Ovary (tissue), 9 donors: ENCODE data around the gene PAF1. TPM values are rescaled to one million over a fixed set of nuclear protein-coding genes. Genes with fewer than 3 reads are reported as not detected.
A peak's percentile ranks its signal among the peaks of the same experiment; 100 is the strongest.

Experiments
- DNase-seq, 5 donors: peaks; one replicate each; pipeline ENCODE4 v3.0.0-alpha.2; 2019 to 2020
- H3K27ac ChIP-seq, 2 donors: fragments of 200-600 bp; one replicate each; pipeline versions ENCODE4 v1.5.1 to v1.8.0; 2019 to 2022
- H3K27me3 ChIP-seq: fragments of 200-600 bp; one replicate; pipeline ENCODE4 v1.8.0; 2022
- H3K36me3 ChIP-seq: fragments of 200-600 bp; sonication (generic); one replicate; pipeline ENCODE4 v1.5.1; 2019
- H3K4me1 ChIP-seq: one replicate; pipeline ENCODE4 v1.8.1; 2013; ENCODE audit warnings: mild to moderate bottlenecking, moderate library complexity; ENCODE audit not compliant: insufficient read depth
- H3K4me3 ChIP-seq: fragments of 200-600 bp; sonication (generic); one replicate; pipeline ENCODE4 v1.5.1; 2017
- H3K9me3 ChIP-seq, 2 donors: fragments of 200-600 bp in 1 of 2; sonication (generic) in 1 of 2; one replicate each; pipeline versions ENCODE4 v1.5.1 to v1.8.1; 2013 to 2019; ENCODE audit warnings: mild to moderate bottlenecking in 1 of 2, moderate library complexity in 1 of 2
- EP300 ChIP-seq: sonication (generic); formaldehyde crosslinking; IDR thresholded peaks from one replicate; pipeline ENCODE4 v1.6.1; 2017; ENCODE audit warnings: antibody characterized with exemption
- POLR2A ChIP-seq: fragments of 450-650 bp; IDR thresholded peaks from one replicate; pipeline ENCODE4 v1.6.1; 2017; ENCODE audit warnings: antibody characterized with exemption, mild to moderate bottlenecking, moderate library complexity
- WGBS, 3 donors: extraction: QIAGEN DNeasy Blood & Tissue Kit in 1 of 3; methylation state at CpG; one replicate each; pipeline versions ENCODE4 v1.1.5 to v1.1.7; 2013 to 2017; 5-methylcytosine and 5-hydroxymethylcytosine counted together
- intact Hi-C, 4 donors: fragments of 100-400 bp; cut with DNase I; formaldehyde crosslinking; loops; one replicate each; pipeline versions ENCODE4 v1.11.0 to v1.15.1; 2022 to 2023
- polyA plus RNA-seq, 2 donors: library from polyadenylated mRNA; stranded (reverse); fragments of 200-250 nt in 1 of 2; fragments of 350-450 nt in 1 of 2; fragmentation: Illumina TruSeq in 1 of 2; extraction: RNeasy Lipid Tissue Mini Kit (QIAGEN cat#74804) in 1 of 2; gene quantifications; one replicate each; pipeline ENCODE4 v1.2.3, GENCODE V29; 2013 to 2014
- total RNA-seq, 7 donors: library from RNA; depleted of rRNA in 2 of 7; stranded (reverse); fragments of >200 nt in 2 of 7; fragmentation: NEBNext Ultra II Directional in 3 of 7; extraction: Animal tissue kit (Norgen Biotek cat#: 25700) in 3 of 7; gene quantifications; one replicate each; pipeline versions ENCODE4 v1.1.0 to v1.2.4, GENCODE V29; 2016 to 2023
- TF ChIP-seq, protein P1 (sequence below), 3 donors: fragments of 450-650 bp in 2 of 3; fragments of 200-600 bp in 1 of 3; IDR thresholded peaks; one replicate each; pipeline versions ENCODE4 v1.5.1 to v1.8.0; 2016 to 2022; ENCODE audit warnings: antibody characterized with exemption in 3 of 3, mild to moderate bottlenecking in 1 of 3
- donor health status: DM: no; HTN: no; CAD: no; lungs with moderate emphysema.
- donor health status: DM: no; HTN: no; CAD: no.
- donor health status: Bipolar disorder and iron deficiency.
- donor health status: DM: yes; HTN: yes; CAD: no.
- donor health status: DM: no; HTN: no; CAD: no.
- donor health status: DM: yes; HTN: yes; CAD: no.

Gene PAF1
- total and polyA plus RNA-seq, 9 donors, result 31.0 to 78.1 (median 50.2) TPM

DNA sequence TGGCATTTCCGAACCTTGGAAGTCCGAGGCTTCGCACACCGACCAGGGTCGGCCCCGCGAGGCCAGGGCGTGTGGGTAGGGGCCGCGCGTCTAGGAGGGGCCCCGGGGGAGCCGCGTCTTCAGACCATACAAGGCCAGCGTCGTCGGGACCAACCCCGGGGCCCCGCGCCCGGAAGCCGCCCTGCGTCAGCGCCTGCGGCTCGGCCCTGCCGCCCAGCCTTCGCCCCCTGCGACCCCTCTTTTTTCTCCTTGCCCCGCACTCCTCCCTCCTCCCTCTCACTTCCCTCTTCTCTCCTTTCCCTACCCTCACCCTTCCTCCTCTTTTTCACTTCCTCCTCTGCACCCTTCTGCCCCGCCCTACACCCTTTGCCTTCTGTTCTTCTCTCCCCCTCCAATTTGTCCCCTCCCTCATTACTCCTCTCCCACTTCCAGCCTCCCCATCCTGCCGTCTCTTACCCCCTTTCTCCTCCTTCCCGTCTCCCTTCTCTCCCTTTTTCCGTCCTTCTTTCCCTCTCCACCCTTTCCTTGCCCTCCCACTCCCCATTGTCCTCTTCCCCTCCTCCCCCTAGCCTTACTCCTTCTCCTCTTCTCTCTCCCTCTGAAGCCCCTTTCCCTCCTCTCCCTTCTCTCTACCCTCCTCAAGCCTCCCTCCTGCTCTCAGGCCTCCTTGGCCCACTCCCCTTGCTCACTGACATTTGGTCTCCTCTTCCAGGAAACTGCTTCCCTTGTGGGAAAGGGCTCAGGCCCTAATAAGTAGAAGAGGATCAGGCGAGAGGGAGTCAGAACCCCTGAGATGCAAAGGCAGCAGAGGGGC is 19.3 kb upstream of the PAF1 start:
- Histone ChIP-seq H3K9me3 (no peaks in the 10 kb centered on the region), H3K27me3 (no peaks in the 10 kb centered on the region), H3K36me3 (no peaks in the 10 kb centered on the region), H3K4me3 (peak overlapping the region; percentile 97), H3K4me1 (peaks cover 16% of the 10 kb centered on the region), H3K27ac (peak overlapping the region; percentile 87 to 98)
- peak; percentile 83 to 93 (median 89) for DNase-seq
- intact Hi-C loops, result no loop called here
- TF ChIP-seq EP300, result no peak
- TF ChIP-seq, protein P1, sequence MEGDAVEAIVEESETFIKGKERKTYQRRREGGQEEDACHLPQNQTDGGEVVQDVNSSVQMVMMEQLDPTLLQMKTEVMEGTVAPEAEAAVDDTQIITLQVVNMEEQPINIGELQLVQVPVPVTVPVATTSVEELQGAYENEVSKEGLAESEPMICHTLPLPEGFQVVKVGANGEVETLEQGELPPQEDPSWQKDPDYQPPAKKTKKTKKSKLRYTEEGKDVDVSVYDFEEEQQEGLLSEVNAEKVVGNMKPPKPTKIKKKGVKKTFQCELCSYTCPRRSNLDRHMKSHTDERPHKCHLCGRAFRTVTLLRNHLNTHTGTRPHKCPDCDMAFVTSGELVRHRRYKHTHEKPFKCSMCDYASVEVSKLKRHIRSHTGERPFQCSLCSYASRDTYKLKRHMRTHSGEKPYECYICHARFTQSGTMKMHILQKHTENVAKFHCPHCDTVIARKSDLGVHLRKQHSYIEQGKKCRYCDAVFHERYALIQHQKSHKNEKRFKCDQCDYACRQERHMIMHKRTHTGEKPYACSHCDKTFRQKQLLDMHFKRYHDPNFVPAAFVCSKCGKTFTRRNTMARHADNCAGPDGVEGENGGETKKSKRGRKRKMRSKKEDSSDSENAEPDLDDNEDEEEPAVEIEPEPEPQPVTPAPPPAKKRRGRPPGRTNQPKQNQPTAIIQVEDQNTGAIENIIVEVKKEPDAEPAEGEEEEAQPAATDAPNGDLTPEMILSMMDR (IDR thresholded peaks at IDR 0.05), result peak in 1 of 3 donors; percentile 25
- TF ChIP-seq POLR2A, result peak; percentile 32
- WGBS, 3 donors, result 2% methylated on average over 35 of the region's 35 CpGs

DNA sequence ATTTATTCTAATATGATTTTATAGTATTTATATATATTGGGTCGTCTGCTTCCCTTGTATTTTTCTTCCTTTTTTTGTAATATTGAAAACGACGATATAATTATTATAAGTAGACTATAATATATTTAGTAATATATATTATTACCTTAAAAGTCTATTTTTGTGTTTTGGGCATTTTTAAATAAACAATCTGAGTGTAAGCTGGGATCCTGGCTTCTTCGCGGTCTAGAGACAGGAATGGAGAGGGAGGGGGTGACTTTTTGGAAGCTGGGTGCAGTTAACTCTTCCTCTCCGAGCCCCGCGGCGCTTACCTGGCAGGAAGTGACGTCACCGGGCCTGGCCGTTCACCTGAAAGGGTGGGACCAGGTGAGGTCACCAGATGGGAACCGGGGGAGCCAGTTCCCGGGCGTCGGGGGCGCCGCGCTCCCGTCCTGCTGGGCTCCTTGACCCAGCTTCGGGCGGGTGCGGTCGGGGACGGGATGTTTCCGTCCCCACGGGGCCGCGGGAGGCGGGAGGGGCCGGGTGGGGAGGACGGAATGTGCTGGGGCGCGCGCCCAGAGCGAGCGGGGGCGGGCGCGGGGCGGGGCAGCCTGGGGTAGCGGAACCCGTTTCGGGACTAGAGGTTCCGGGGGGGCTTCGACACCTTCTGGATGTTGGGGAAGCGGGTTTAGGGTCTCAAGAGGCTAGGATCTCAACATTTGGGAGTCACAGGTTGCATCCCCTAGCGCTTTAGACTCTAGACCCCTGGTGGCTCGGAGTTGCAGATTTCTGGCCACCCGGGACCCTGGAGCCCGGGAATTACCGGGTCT is 18.5 kb upstream of the PAF1 start:
- TF ChIP-seq EP300, result peak; percentile 84
- TF ChIP-seq, protein P1 (IDR thresholded peaks at IDR 0.05), result no peak
- TF ChIP-seq POLR2A, result peak; percentile 71
- Histone ChIP-seq H3K9me3 (no peaks in the 10 kb centered on the region), H3K4me3 (peak overlapping the region; percentile 97), H3K27ac (peak overlapping the region; percentile 87 to 98), H3K27me3 (no peaks in the 10 kb centered on the region), H3K36me3 (no peaks in the 10 kb centered on the region), H3K4me1 (peaks cover 8% of the 10 kb centered on the region)
- WGBS, 3 donors, result 0 to 1% (median 1%) methylated on average over 26 to 52 of the region's 52 CpGs
- peak; percentile 91 to 96 (median 93) for DNase-seq
- intact Hi-C loops, result no loop called here

DNA sequence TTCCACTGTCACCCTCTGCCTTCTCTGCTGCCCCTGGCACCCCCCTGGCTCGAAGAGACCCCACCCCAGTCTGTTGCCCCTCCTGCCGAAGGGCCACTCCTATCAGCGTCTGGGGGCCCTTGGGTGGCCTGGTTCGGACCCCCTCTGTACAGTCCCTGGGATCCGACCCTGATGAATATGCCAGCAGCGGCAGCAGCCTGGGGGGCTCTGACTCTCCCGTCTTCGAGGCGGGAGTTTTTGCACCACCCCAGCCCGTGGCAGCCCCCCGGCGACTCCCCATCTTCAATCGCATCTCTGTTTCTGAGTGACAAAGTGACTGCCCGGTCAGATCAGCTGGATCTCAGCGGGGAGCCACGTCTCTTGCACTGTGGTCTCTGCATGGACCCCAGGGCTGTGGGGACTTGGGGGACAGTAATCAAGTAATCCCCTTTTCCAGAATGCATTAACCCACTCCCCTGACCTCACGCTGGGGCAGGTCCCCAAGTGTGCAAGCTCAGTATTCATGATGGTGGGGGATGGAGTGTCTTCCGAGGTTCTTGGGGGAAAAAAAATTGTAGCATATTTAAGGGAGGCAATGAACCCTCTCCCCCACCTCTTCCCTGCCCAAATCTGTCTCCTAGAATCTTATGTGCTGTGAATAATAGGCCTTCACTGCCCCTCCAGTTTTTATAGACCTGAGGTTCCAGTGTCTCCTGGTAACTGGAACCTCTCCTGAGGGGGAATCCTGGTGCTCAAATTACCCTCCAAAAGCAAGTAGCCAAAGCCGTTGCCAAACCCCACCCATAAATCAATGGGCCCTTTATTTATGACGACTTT is 17.7 kb upstream of the PAF1 start:
- TF ChIP-seq EP300, result no peak
- TF ChIP-seq POLR2A, result peak; percentile 12
- Histone ChIP-seq H3K27ac (peak overlapping the region; percentile 87 to 98), H3K9me3 (no peaks in the 10 kb centered on the region), H3K4me3 (peak overlapping the region; percentile 97), H3K4me1 (peaks cover 5% of the 10 kb centered on the region), H3K36me3 (no peaks in the 10 kb centered on the region), H3K27me3 (no peaks in the 10 kb centered on the region)
- intact Hi-C loops, result no loop called here
- WGBS, 3 donors, result 23 to 34% (median 25%) methylated on average over 20 of the region's 20 CpGs
- peak in 3 of 5 donors; percentile 41 to 72 (median 64) for DNase-seq

DNA sequence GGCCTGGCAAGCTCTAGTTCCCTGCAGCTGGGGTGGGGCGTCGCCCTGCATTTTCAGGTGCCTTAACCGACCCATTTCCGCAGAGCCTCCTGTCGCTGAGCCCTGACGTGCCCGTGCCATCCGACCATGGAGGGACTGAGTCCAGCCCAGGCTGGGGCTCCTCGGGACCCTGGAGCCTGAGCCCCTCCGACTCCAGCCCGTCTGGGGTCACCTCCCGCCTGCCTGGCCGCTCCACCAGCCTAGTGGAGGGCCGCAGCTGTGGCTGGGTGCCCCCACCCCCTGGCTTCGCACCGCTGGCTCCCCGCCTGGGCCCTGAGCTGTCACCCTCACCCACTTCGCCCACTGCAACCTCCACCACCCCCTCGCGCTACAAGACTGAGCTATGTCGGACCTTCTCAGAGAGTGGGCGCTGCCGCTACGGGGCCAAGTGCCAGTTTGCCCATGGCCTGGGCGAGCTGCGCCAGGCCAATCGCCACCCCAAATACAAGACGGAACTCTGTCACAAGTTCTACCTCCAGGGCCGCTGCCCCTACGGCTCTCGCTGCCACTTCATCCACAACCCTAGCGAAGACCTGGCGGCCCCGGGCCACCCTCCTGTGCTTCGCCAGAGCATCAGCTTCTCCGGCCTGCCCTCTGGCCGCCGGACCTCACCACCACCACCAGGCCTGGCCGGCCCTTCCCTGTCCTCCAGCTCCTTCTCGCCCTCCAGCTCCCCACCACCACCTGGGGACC is 16.9 kb upstream of the PAF1 start:
- Histone ChIP-seq H3K27me3 (no peaks in the 10 kb centered on the region), H3K4me1 (peaks cover 5% of the 10 kb centered on the region), H3K27ac (peak overlapping the region; percentile 87 to 98), H3K36me3 (no peaks in the 10 kb centered on the region), H3K9me3 (no peaks in the 10 kb centered on the region), H3K4me3 (peak overlapping the region; percentile 97)
- peak; percentile 43 to 70 (median 66) for DNase-seq
- intact Hi-C loops, result no loop called here
- 16 to 30% (median 26%) methylated on average over 28 to 40 of the region's 40 CpGs for WGBS, 3 donors
- TF ChIP-seq, protein P1 (IDR thresholded peaks at IDR 0.05), result no peak
- peak; percentile 36 for TF ChIP-seq POLR2A
